HL-60/S4 treated with phorbol 12-myristate 13-acetate at 8.2 ng/mL for 4 days and 3 days (cell line): ENCODE data around the gene MYO18B.

Experiments used
- in situ Hi-C: fragments of 300-500 bp; cut with MboI; formaldehyde crosslinking; loops from 2 replicates; pipeline ENCODE4 v1.15.0; 2022; ENCODE audit warnings: low sequenced_read_pairs

Gene MYO18B

GRCh38 chr22:26027341-26027740 is 285.4 kb downstream of the MYO18B start:
- in situ Hi-C loops: no loop called here

- in situ Hi-C loops: no loop called here
Observed at GRCh38 chr22:26031641-26032040, 289.7 kb downstream of the MYO18B start.

GRCh38 chr22:26033071-26033470 is 291.1 kb downstream of the MYO18B start:
- in situ Hi-C loops: no loop called here

DNA sequence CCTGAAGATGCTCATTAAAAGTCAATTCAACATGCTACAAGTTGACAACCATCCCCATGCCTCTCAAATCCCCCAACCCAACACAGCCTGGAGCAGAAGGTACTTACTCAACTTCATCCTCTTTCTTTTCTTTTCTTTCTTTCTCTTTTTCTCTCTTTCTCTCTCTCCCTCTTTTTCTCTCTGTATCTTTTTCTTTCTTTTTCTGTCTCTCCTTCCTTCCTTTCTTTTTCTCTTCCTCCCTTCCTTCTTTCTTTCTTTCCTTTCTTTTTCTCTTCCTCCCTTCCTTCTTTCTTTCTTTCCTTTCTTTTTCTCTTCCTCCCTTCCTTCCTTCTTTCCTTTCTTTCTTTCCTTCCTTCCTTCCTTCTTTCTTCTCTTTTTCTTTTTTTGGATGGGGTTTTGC is 291.6 kb downstream of the MYO18B start:
- in situ Hi-C loops: no loop called here

DNA sequence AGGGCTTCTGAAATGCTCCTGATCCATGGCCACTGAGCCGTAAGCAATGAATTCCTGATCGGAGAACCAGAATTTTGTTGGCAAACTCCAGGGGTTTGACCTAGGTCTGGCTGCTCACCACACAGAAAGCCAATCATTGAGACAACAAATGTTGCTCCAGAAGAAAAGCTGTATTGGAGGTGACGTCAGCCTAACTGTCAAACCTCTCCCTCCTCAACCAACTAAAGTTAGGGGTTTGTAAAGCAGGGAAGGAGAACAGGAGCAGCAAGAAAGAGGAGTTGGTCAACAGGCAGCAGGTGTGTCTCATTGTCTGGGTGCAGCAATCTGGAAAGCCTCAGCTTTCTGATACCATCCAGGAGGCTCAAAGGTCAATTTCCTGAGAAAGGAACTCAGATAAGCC is 293.5 kb downstream of the MYO18B start:
- in situ Hi-C loops: no loop called here

DNA sequence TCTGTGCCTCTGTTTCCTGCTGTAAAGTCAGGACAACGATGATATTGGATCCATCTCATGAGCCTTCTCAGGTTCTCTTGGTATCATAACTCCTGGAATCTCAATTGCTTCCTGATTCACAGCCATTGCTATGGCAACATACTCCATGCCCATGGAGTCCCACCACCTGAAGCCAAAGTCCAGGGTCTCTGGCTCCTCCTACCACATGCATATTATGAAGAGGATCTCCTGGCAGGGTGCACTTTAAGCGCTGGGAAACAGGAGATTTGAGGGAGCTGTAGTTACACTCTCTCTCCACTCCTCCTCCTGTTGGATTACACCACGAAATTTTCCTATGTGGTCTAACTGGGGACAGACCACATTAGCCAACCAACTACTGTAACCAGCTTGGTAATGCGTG is 296.4 kb downstream of the MYO18B start:
- in situ Hi-C loops: no loop called here

- in situ Hi-C loops: no loop called here
Observed at GRCh38 chr22:26041931-26042330, 299.9 kb downstream of the MYO18B start.

DNA sequence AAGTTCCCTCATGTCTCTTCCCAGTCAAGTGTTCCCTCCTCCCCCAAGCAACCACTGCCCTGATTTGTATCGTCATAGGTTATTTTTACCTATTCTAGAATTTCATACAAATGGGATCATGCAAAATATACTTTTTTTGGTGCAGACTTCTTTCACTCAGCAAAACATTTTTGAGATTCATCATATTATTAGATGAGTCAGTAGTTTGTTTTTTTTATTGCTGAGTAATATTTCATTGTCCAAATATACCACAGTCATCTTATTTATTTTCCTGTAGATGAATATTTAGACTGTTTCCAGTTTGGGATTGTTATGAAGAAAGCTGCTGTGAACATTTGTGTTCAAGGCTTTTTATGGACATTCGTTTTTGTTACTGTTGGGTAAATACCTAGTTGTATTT is 301.0 kb downstream of the MYO18B start:
- in situ Hi-C loops: no loop called here

DNA sequence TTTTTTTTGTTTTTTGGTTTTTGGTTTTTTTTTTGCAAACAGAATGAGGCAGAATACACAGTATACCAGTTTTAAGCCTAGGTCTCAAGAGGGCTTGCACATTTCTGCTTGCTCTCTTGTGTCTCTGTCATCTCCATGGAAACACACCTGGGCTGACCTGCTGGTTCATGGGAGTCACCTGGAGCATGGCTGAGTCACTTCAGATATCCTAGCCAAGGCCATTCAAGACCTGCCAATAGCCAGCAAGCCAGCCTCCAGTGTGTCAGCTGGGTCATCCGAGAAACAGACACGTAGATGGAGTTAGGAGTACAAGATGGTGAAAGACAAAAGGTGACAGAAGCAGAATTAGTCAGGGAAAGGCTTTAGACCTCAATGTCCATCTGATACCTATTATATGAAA is 303.1 kb downstream of the MYO18B start:
- in situ Hi-C loops: no loop called here

GRCh38 chr22:26045860-26046259 is 303.9 kb downstream of the MYO18B start:
- in situ Hi-C loops: no loop called here

GRCh38 chr22:26047516-26047915 is 305.5 kb downstream of the MYO18B start:
- in situ Hi-C loops: no loop called here

DNA sequence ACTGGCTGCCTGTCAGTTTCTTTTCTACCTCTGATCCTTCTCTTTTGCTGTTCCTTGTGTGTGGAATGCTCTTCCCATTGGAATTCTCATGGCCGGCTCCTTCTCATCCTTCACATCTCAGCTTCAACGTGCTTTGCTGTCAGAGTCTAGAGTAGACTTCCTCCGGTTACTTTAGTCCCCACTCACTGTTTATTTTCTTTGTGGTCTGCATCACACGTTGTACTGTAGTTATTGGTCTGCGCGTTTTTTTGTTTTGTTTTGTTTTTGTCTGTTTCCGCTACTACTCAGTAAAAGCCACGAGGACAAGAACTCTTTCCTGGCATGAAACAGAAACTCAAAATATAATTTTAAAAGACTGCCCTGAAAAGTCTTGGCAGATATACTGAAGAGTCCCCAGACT is 305.9 kb downstream of the MYO18B start:
- in situ Hi-C loops: no loop called here

GRCh38 chr22:26050079-26050478 is 308.1 kb downstream of the MYO18B start:
- in situ Hi-C loops: no loop called here

- in situ Hi-C loops: no loop called here
Observed at GRCh38 chr22:26053737-26054316, 311.8 kb downstream of the MYO18B start.

- in situ Hi-C loops: no loop called here
Observed at GRCh38 chr22:26054841-26055605, 313.0 kb downstream of the MYO18B start.

- in situ Hi-C loops: no loop called here
Observed at GRCh38 chr22:26055693-26056092, 313.7 kb downstream of the MYO18B start.

DNA sequence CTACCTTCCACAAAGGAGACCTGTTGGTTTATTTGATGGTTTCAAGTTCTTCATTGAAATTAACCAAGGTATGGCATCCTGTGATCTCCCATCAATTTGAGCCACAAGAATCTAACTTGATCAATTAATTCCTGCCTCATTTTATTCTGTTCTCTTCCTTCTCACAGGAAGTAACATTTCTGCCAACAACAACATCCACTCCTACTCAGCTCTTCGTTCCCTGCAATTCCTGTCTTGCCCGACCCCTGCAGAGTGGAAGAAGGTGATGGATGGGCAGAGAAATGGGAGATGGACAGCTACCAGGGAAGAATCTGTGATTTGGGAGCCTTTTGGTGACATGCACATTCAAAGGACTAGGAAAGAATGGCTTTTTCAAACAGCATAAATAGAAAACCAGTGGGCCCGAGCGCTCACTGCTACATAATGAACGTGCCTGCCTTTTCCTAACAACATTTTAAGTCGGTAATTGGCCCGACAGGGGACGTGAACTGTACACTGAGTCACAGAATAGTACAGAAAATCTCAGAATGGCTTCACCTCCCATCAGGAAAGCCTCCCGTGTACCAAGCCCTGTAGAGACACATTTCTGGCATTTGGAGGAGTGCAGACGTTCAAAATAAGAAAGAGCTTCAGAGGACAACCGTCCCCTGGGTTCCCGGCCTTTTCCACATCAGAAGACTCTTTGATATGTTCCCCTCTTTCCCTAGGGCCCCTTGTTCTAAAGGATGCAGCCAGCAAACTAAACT is 314.6 kb downstream of the MYO18B start:
- in situ Hi-C loops: no loop called here

- in situ Hi-C loops: no loop called here
Observed at GRCh38 chr22:26057731-26058130, 315.7 kb downstream of the MYO18B start.

DNA sequence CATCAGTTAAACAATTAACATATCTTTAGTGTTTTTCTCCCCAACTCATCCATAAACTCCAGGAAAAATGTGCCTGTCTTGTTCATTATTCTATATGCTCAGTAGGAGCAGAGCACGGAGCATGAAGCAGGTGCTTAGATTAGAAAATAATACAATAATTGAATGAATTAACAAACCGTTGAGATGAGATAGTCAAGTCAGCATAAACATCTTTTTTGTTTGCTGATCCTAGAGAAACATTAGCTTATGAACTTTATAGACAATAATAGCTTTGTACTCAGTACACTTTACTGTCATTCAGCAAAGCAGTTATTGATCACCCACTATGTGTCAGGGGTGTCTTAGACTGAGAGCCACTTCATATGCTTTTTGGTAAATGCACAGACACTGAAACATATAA is 322.1 kb downstream of the MYO18B start:
- in situ Hi-C loops: no loop called here

DNA sequence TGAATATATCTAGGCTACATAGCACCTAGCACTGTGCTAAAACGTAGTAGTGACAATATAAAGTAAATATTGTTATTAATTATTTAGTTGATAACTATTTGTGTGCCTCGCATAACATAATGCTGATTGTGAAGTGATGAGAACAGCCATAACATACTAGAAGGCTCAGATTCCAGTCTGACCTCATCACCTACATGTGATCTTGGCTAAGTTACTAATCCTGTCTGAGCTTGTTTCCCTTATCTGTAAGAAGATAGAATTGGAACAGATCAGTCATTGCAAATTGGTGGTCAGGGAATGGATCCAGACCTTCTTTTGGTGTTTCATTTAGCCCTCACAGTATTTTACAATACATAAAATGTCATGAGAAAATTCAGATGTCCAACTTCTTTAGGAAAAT is 323.9 kb downstream of the MYO18B start:
- in situ Hi-C loops: no loop called here

- in situ Hi-C loops: no loop called here
Observed at GRCh38 chr22:26066534-26066933, 324.5 kb downstream of the MYO18B start.

- in situ Hi-C loops: no loop called here
Observed at GRCh38 chr22:26068571-26068970, 326.6 kb downstream of the MYO18B start.
